Measurements from ENCODE around the gene KAT14.
"Not testable (repeated sequence)": the region's sequence is repeated elsewhere in the genome, so short reads cannot be mapped to it uniquely, and the experiment has no call there.

The KAT14 gene

DNA sequence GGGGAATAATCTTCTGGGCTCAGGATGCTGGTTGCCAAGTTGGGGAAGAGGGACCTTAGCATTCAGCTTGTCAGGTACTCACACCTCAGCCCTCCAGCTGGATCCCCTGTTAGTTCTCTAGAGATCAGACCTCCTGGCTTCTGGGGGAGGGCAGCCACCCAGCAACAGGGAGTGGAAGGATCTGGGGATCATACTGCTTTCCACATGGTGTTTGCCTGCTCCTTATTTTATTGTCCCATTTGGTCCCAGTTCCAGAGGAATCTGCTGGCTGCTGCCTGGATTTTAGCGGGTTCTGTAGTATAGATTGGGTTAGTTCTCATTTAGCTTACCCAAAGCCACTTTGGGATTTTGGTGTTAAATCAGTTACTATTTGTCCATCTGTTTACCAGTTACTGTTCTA lies 29.3 kb downstream of the KAT14 start:
- H3K4me3 ChIP-seq (ENCODE audit: low read depth, low read length): no peak overlapping the region
- TF ChIP-seq, protein P1, sequence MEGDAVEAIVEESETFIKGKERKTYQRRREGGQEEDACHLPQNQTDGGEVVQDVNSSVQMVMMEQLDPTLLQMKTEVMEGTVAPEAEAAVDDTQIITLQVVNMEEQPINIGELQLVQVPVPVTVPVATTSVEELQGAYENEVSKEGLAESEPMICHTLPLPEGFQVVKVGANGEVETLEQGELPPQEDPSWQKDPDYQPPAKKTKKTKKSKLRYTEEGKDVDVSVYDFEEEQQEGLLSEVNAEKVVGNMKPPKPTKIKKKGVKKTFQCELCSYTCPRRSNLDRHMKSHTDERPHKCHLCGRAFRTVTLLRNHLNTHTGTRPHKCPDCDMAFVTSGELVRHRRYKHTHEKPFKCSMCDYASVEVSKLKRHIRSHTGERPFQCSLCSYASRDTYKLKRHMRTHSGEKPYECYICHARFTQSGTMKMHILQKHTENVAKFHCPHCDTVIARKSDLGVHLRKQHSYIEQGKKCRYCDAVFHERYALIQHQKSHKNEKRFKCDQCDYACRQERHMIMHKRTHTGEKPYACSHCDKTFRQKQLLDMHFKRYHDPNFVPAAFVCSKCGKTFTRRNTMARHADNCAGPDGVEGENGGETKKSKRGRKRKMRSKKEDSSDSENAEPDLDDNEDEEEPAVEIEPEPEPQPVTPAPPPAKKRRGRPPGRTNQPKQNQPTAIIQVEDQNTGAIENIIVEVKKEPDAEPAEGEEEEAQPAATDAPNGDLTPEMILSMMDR (IDR thresholded peaks at IDR 0.05; ENCODE audit: low read depth, low read length): no peak
- TF ChIP-seq, protein P2, sequence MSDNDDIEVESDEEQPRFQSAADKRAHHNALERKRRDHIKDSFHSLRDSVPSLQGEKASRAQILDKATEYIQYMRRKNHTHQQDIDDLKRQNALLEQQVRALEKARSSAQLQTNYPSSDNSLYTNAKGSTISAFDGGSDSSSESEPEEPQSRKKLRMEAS (IDR thresholded peaks at IDR 0.05; ENCODE audit: low read depth, low read length): no peak
- no peak for TF ChIP-seq MYC (IDR thresholded peaks at IDR 0.05; ENCODE audit: low read depth, low read length)
- TF ChIP-seq POLR2A (IDR thresholded peaks at IDR 0.05; ENCODE audit: extremely low read depth, insufficient read length): no peak
- DNase-seq (ENCODE audit: low read depth): no peak

DNA sequence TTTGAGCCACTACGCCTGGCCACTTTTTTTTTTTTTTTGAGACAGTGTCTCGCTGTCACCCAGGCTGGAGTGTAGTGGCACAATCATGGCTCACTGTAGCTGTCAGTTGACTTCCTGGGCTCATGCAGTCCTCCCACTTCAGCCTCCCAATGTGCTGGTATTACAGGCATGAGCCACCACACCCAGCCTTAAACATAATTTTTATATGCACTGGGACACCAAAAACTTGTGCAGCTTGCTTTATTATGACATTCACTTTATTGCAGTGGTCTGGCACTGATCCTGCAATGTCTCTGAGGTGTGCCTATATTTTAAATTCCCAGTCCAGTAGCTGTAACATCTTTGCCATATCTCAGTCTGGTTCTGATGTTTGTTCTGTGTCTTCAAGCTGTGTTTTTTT lies 34.7 kb downstream of the KAT14 start:
- TF ChIP-seq, protein P2 (IDR thresholded peaks at IDR 0.05; ENCODE audit: low read depth, low read length): no peak
- TF ChIP-seq MYC (IDR thresholded peaks at IDR 0.05; ENCODE audit: low read depth, low read length) (no peak), POLR2A (IDR thresholded peaks at IDR 0.05; ENCODE audit: extremely low read depth, insufficient read length) (no peak)
- no peak overlapping the region for H3K4me3 ChIP-seq (ENCODE audit: low read depth, low read length)
- DNase-seq (ENCODE audit: low read depth): no peak

DNA sequence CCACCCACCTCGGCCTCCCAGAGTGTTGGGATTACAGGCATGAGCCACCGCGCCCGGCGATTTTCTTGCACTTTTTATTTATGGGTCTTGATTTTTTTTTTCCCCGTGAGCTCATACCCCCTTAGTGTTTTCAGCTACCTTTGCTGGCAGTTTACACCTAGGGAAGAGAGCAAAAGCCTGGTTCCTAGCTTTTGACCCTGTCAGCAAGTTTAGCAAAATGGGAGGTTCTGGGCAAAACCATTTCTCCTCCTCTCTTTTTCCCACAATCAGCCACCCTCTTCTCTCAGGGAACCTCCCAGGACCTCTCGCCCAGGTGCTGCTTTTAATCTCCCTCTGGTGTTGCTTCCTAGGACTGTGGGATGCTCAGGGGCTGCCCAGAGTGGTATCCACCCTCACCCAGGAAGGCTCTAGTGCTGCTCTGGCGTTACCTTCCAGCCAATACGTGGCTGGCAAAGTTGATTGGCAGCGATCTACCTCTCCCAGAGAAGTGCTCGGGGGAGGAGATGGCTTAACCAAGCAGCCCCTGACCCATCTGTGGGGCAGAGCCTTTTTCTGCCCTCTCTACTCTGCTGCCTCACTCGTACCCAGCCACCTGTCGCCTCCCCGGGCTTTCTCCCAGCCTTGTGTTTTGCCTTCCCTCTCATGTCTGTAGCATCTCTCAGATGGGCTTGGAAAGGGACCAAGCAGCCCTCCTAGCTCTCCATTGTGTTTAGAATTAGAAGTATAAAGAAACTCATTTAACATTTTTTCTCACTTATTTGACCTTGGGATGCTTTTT lies 37.4 kb downstream of the KAT14 start:
- DNase-seq (ENCODE audit: low read depth): no peak
- no peak for TF ChIP-seq POLR2A (IDR thresholded peaks at IDR 0.05; ENCODE audit: extremely low read depth, insufficient read length)
- no peak overlapping the region for H3K4me3 ChIP-seq (ENCODE audit: low read depth, low read length)

DNA sequence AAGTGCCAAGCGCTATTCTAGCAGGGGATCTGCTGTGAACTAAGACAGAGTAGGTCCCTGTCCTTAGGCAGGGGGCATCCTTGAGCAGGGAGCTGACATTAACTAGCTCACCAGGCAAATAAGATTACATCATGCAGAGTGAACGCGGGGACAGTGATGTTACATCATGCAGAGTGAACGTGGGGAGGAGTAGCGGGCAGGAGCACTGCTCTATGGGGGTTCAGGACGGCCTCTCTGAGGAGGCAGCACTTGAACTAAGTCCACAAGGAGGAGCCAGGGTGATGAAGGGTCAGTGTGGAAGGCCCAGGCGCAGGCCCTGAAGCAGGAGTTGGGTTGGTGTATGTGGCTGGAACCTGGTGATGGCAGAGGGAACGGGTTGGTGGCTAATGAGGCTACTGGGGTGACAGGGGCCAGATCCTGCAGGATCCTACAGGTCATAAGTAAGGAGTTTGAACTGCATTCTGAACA lies 38.7 kb downstream of the KAT14 start:
- peak; percentile 49 for DNase-seq (ENCODE audit: low read depth)
- TF ChIP-seq, protein P1 (IDR thresholded peaks at IDR 0.05; ENCODE audit: low read depth, low read length): no peak
- no peak for TF ChIP-seq MYC (IDR thresholded peaks at IDR 0.05; ENCODE audit: low read depth, low read length)
- TF ChIP-seq POLR2A (IDR thresholded peaks at IDR 0.05; ENCODE audit: extremely low read depth, insufficient read length): no peak
- TF ChIP-seq, protein P2 (IDR thresholded peaks at IDR 0.05; ENCODE audit: low read depth, low read length): no peak
- H3K4me3 ChIP-seq (ENCODE audit: low read depth, low read length): no peak overlapping the region

DNA sequence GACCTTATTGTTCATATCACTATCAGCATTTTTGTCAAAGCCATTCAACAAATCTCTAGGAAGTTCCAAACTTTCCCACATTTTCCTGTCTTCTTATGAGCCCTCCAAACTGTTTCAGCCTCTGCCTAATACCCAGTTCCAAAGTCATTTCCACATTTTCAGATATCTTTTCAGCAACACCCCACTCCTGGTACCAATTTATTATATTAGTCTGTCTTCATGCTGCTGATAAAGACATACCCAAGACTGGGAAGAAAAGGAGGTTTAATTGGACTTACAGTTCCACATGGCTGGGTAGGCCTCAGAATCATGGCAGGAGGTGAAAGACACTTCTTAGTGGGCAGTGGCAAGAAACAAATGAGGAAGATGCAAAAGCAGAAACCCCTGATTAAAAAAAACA lies 42.7 kb downstream of the KAT14 start:
- H3K4me3 ChIP-seq (ENCODE audit: low read depth, low read length); DNase-seq (ENCODE audit: low read depth): not testable (repeated sequence)

DNA sequence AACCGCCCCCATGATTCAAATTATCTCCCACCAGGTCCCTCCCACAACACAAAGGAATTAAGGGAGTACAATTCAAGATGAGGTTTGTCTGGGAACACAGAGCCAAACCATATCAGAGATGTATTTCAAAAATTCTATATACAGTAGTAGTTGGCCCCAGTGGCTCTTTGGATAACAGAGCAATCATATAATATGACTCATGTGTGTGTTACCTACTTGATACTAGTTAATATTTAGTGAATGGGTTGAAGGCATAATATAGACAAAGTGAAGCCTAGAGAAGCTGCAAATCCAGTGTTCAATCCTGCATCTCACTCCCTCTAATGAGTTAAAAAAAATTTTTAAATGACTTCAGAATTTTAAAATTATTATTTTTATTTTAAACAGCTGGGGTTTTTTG lies 43.2 kb downstream of the KAT14 start:
- no peak for TF ChIP-seq MYC (IDR thresholded peaks at IDR 0.05; ENCODE audit: low read depth, low read length)
- TF ChIP-seq, protein P2 (IDR thresholded peaks at IDR 0.05; ENCODE audit: low read depth, low read length): no peak
- TF ChIP-seq, protein P1 (IDR thresholded peaks at IDR 0.05; ENCODE audit: low read depth, low read length): no peak
- no peak for TF ChIP-seq POLR2A (IDR thresholded peaks at IDR 0.05; ENCODE audit: extremely low read depth, insufficient read length)
- H3K4me3 ChIP-seq (ENCODE audit: low read depth, low read length): no peak overlapping the region
- no peak for DNase-seq (ENCODE audit: low read depth)

DNA sequence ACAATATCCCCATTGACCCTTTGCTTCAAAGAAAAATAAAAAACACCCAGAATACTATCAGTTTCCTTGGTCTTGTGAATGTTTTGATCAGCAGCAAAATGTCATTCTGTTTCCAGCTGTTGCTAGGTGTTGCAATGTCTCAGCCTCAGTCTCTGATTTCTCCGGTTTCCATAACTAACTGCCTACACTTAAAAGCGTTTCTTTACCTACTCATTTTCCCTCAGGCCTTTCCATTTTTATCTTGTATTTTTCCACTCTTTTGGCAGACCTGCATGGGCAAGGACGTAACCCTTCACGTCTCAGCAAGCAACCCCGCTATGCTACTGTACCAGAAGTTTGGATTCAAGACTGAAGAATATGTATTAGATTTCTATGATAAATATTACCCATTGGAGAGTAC lies 49.4 kb downstream of the KAT14 start:
- no peak for TF ChIP-seq POLR2A (IDR thresholded peaks at IDR 0.05; ENCODE audit: extremely low read depth, insufficient read length)
- TF ChIP-seq, protein P2 (IDR thresholded peaks at IDR 0.05; ENCODE audit: low read depth, low read length): no peak
- TF ChIP-seq, protein P1 (IDR thresholded peaks at IDR 0.05; ENCODE audit: low read depth, low read length): no peak

More for the DNA sequence above, 49.4 kb downstream of the KAT14 start:
- no peak for DNase-seq (ENCODE audit: low read depth)
- H3K4me3 ChIP-seq (ENCODE audit: low read depth, low read length): no peak overlapping the region
